Karpas-422 (cell line): ENCODE measurements around the gene SLC13A5. TPM values are rescaled to one million over a fixed set of nuclear protein-coding genes. Genes with fewer than 3 reads are reported as not detected.

Source experiments
- DNase-seq: peaks from one replicate; pipeline ENCODE4 v3.0.0-alpha.2; 2015
- H2AFZ ChIP-seq: fragments of 200-600 bp; sonication (generic); 2 replicates; pipeline ENCODE4 v1.6.1; 2014; ENCODE audit warnings: antibody characterized with exemption, low read length, mixed read lengths
- H3K27ac ChIP-seq: fragments of 200-600 bp; sonication (generic); 2 replicates; pipeline ENCODE4 v1.5.1; 2014; ENCODE audit warnings: mild to moderate bottlenecking, low read length, moderate library complexity
- H3K27me3 ChIP-seq: fragments of 200-600 bp; sonication (generic); 2 replicates; pipeline ENCODE4 v1.6.1; 2014; ENCODE audit warnings: low read length, mixed read lengths
- H3K36me3 ChIP-seq: fragments of 200-600 bp; sonication (generic); 2 replicates; pipeline ENCODE4 v1.6.1; 2014; ENCODE audit warnings: low read length, mixed read lengths; ENCODE audit not compliant: insufficient read depth
- H3K4me1 ChIP-seq: fragments of 200-600 bp; sonication (generic); 2 replicates; pipeline ENCODE4 v1.6.1; 2014; ENCODE audit warnings: mild to moderate bottlenecking, low read length, mixed read lengths
- H3K4me2 ChIP-seq: fragments of 200-600 bp; sonication (generic); 2 replicates; pipeline ENCODE4 v1.6.1; 2014; ENCODE audit warnings: low read length, low read depth, mild to moderate bottlenecking; ENCODE audit not compliant: poor library complexity, severe bottlenecking
- H3K4me3 ChIP-seq: fragments of 200-600 bp; sonication (generic); 2 replicates; pipeline ENCODE4 v1.5.1; 2014; ENCODE audit warnings: mild to moderate bottlenecking, antibody characterized with exemption, low read length, mixed read lengths
- H3K79me2 ChIP-seq: fragments of 200-600 bp; sonication (generic); 2 replicates; pipeline ENCODE4 v1.6.1; 2014; ENCODE audit warnings: mild to moderate bottlenecking, low read length, mixed read lengths
- H3K9ac ChIP-seq: fragments of 200-600 bp; sonication (generic); 2 replicates; pipeline ENCODE4 v1.6.0; 2014; ENCODE audit warnings: low read length
- H3K9me2 ChIP-seq: fragments of 200-600 bp; sonication (generic), shearing (Covaris generic); replicated peaks from 2 replicates; pipeline ENCODE4 v1.6.0; 2014; ENCODE audit warnings: mild to moderate bottlenecking, low read length, moderate library complexity; ENCODE audit not compliant: insufficient read depth
- H3K9me3 ChIP-seq: fragments of 300-700, 200-600 bp; sonication (generic); 2 replicates; pipeline ENCODE4 v1.6.1; 2014; ENCODE audit warnings: low read length, mixed read lengths
- H4K20me1 ChIP-seq: fragments of 200-600 bp; sonication (generic); 2 replicates; pipeline ENCODE4 v1.6.1; 2014; ENCODE audit warnings: mild to moderate bottlenecking, antibody characterized with exemption, low read length, low read depth; ENCODE audit not compliant: insufficient read depth
- total RNA-seq: library from RNA; depleted of rRNA; stranded (reverse); fragments of >200 nt; shearing (Covaris generic); gene quantifications from 2 replicates; pipeline ENCODE4 v1.2.3, GENCODE V29; 2014; ENCODE audit warnings: low replicate concordance

SLC13A5 gene
- total RNA-seq, 1 experiment from 2014 or later: not detected

DNA sequence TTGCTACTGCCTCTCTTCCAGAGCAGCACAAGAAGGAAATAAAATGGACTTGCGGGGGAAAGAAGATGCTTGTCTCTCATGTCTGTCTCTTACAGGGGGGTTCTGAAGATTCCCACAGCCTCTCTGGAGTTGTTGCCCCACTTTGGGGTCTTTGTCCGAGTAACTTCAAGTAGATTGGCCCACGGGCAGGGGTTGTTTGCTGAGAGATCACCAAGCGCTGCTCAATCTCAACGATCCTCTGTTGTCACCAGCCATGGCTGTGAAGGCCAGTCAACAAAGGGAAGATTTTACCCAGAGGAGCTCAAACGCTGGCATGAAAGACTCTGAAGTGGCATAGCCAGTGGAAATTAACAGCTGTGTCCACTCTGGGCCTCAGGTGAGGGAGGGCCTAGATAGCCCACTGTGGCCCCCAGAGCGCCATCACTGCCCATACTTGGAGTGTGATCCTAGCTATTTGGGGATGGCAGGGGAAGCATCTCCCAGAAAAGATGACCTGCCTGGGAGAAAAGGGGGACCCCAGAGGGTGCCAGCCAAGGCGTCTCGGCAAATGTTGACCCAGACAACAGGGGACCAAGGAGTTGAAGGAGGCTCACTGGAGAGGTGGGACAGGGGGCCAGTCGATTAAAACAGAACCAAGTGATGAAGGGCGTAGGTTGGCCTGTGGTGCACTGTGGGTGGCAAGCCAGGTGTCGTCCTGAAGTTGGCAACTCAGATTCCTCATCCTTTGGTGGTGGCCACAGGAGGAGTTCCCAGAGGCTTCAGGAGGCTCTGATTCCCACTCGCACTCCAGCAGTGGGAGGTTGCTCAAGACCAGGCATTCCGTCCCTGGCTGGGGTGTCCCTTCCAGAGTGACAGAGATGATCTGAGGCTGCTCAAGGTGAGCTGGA, 28.0 kb downstream of the SLC13A5 start:
- H3K4me3 ChIP-seq: no peak overlapping the region
- H3K27me3 ChIP-seq: no peaks in the 10 kb centered on the region
- no peaks in the 10 kb centered on the region for H3K36me3 ChIP-seq
- no peak overlapping the region for H3K4me2 ChIP-seq
- no peaks in the 10 kb centered on the region for H3K4me1 ChIP-seq
- no peaks in the 10 kb centered on the region for H3K9me3 ChIP-seq
- DNase-seq: no peak
- no peak overlapping the region for H3K9ac ChIP-seq
- no peak overlapping the region for H2AFZ ChIP-seq
- no peak overlapping the region for H3K27ac ChIP-seq
- no peaks in the 10 kb centered on the region for H3K79me2 ChIP-seq
- no peaks in the 10 kb centered on the region for H4K20me1 ChIP-seq
- no peaks in the 10 kb centered on the region for H3K9me2 ChIP-seq

DNA sequence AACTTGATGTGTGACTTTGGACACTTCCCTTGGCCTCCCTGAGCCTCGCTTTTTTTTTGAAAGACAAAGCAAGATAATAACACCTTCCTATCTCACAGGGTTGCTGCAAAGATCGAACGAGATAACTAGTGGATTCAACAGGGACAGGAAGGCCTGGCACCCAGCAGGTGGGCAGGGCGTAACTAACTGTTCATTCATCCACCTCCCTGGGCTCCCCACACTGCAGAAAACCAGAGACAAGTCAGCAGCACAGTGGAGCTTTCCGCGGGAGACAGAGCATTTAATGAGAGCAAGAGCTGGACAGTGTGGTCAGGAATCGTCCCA, 28.7 kb downstream of the SLC13A5 start:
- no peak for DNase-seq
- Histone ChIP-seq H3K79me2 (no peaks in the 10 kb centered on the region), H3K36me3 (no peaks in the 10 kb centered on the region), H4K20me1 (no peaks in the 10 kb centered on the region), H3K4me1 (no peaks in the 10 kb centered on the region), H3K9me3 (no peaks in the 10 kb centered on the region), H3K9ac (no peak overlapping the region), H3K4me2 (no peak overlapping the region), H3K4me3 (no peak overlapping the region), H3K9me2 (no peaks in the 10 kb centered on the region), H3K27ac (no peak overlapping the region), H2AFZ (no peak overlapping the region), H3K27me3 (no peaks in the 10 kb centered on the region)

DNA sequence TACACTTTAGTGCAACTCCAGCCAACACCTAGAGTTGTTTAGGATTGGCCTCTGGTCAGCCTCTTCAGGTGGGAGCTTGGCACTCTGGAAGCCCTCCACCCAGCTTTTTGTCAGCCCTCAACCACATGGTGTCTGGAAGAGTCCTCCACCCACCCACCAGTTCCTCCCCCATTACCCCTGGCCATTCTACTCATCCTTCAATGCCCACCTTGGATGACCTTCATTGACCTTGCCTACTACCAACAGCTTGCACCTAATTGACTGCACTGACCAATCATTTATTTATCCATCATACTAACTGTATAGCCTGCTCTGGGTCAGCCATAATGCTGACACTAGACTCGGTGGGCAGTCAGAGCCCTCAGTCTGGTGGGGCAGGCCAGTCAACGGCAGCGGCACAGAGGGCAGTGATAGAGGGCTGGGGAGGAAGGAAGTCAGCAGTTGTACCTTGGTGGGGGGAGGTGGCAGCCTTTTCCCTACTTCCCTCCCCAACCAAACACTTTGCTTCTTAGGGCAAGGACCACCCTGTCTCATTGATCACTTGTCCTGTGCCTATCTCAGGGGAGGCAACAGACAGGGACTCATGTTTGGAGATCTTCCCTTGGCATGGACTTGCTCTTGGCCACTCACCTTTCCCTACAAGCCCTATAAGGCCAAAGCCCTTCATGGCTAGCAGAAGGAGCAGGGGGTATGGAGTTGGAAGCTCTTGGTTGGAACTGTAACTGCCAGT, 29.3 kb downstream of the SLC13A5 start:
- Histone ChIP-seq H4K20me1 (no peaks in the 10 kb centered on the region), H3K9ac (no peak overlapping the region), H3K27me3 (no peaks in the 10 kb centered on the region), H3K27ac (no peak overlapping the region), H3K4me1 (no peaks in the 10 kb centered on the region), H3K79me2 (no peaks in the 10 kb centered on the region), H3K4me3 (no peak overlapping the region), H2AFZ (no peak overlapping the region), H3K9me3 (no peaks in the 10 kb centered on the region), H3K36me3 (no peaks in the 10 kb centered on the region), H3K4me2 (no peak overlapping the region), H3K9me2 (no peaks in the 10 kb centered on the region)
- no peak for DNase-seq

DNA sequence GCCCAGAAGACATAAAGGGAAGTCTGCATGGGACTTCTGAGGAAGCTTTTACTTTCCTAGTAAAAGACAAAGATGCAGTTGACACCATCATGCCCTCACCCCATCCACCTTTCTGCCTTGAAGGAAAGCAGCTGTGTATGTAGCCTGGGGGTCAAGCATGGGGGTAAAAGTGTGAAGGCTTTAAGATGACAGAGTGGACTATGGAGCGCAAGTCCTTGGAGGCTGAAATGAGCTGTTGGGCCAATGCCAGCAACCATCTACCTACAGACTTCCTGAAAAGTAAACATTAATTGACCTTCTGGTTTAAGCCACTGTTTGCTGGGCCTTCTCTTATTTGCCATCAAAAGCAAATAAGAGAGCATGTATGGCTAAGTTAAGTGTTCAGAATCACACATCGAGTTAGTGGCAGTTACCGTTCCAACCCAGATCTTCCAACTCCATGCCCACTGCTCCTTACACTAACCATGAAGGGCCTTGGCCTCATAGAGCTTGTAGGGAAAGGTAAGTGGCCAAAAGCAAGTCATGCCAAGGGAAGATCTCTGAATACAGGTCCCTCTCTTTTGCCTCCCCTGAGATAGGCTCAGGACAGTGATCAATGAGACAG, 30.0 kb downstream of the SLC13A5 start:
- Histone ChIP-seq H3K9me3 (no peaks in the 10 kb centered on the region), H3K4me3 (no peak overlapping the region), H3K9me2 (no peaks in the 10 kb centered on the region), H3K4me2 (no peak overlapping the region), H2AFZ (no peak overlapping the region), H3K36me3 (no peaks in the 10 kb centered on the region), H3K27me3 (no peaks in the 10 kb centered on the region), H3K27ac (no peak overlapping the region), H3K79me2 (no peaks in the 10 kb centered on the region), H3K4me1 (no peaks in the 10 kb centered on the region), H3K9ac (no peak overlapping the region), H4K20me1 (no peaks in the 10 kb centered on the region)
- no peak for DNase-seq

DNA sequence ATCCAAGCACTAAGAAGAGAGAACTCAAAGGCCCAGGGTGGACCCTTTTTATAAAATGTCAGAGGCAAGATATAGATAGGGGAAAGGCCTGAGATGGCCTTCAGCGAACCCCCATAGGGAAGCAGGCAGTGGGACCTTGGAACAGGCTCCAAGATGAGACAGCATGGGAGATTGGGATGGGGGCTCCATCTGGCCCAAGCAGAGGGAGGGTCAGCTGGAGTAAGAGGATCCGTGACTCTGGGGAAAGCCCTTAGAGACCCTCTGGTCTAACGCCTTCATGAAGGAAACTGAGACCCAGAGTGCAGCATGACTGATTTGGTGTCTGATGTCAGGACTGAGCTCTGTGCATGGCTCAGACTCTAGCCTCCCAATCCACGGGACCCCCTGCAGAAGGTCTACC, 30.8 kb downstream of the SLC13A5 start:
- H3K36me3 ChIP-seq: no peaks in the 10 kb centered on the region
- H4K20me1 ChIP-seq: no peaks in the 10 kb centered on the region
- no peak overlapping the region for H3K4me3 ChIP-seq
- H3K4me2 ChIP-seq: no peak overlapping the region
- no peaks in the 10 kb centered on the region for H3K27me3 ChIP-seq
- H2AFZ ChIP-seq: no peak overlapping the region
- H3K79me2 ChIP-seq: no peaks in the 10 kb centered on the region
- H3K4me1 ChIP-seq: no peaks in the 10 kb centered on the region; the same call in 1 of the 2 replicates
- no peak for DNase-seq
- H3K9me2 ChIP-seq: no peaks in the 10 kb centered on the region
- no peaks in the 10 kb centered on the region for H3K9me3 ChIP-seq
- H3K27ac ChIP-seq: no peak overlapping the region
- H3K9ac ChIP-seq: no peak overlapping the region

DNA sequence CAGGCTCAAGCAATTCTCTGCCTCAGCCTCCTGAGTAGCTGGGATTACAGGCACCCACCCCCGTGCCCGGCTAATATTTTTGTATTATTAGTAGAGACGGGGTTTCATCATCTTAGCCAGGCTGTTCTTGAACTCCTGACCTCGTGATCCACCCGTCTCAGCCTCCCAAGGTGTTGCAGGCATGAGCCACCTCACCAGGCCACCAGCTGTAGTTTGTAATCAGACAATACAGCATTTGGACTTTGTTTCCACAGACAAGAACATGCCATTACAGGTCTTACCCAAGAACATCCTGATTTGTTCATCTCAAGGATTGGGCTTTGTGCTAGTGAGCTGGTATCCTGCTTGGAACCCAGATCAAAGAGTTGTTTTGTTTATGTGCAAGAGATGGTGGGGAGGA, 31.5 kb downstream of the SLC13A5 start:
- peaks cover 3% of the 10 kb centered on the region; the same call in 1 of the 2 replicates for H4K20me1 ChIP-seq
- no peaks in the 10 kb centered on the region for H3K36me3 ChIP-seq
- H3K9ac ChIP-seq: no peak overlapping the region
- no peak overlapping the region for H3K4me2 ChIP-seq
- no peaks in the 10 kb centered on the region for H3K27me3 ChIP-seq
- no peaks in the 10 kb centered on the region for H3K9me2 ChIP-seq
- no peak overlapping the region for H2AFZ ChIP-seq
- no peak overlapping the region for H3K27ac ChIP-seq
- H3K4me1 ChIP-seq: peaks cover 4% of the 10 kb centered on the region; the same call in 1 of the 2 replicates
- H3K79me2 ChIP-seq: no peaks in the 10 kb centered on the region
- H3K9me3 ChIP-seq: no peaks in the 10 kb centered on the region
- no peak overlapping the region for H3K4me3 ChIP-seq
- no peak for DNase-seq

DNA sequence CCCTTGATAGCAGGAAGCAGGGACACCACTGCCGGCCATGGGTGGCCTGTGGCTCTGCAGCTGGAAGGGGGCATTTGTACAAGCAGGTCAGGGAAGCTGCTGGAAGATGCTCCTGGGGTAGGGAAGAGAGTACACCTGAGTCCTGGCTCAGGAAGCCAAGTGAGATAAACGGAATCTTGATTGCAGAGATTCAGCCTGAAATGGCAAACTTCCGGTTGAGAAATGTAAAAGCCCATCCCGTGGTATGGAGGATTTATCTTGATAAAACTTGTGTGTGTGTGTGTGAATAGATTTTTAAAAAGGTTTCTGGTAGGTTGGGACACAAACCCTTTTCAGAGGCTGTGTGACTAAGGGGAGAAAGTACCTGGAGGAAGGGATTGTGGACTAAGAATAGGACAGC, 32.0 kb downstream of the SLC13A5 start:
- Histone ChIP-seq H3K9me2 (no peaks in the 10 kb centered on the region), H3K79me2 (no peaks in the 10 kb centered on the region), H4K20me1 (peaks cover 7% of the 10 kb centered on the region; the same call in 1 of the 2 replicates), H3K27ac (no peak overlapping the region), H3K9ac (no peak overlapping the region), H3K36me3 (no peaks in the 10 kb centered on the region), H3K9me3 (no peaks in the 10 kb centered on the region), H3K4me2 (no peak overlapping the region), H3K27me3 (no peaks in the 10 kb centered on the region), H2AFZ (no peak overlapping the region), H3K4me1 (peaks cover 4% of the 10 kb centered on the region; the same call in 1 of the 2 replicates), H3K4me3 (no peak overlapping the region)
- no peak for DNase-seq

DNA sequence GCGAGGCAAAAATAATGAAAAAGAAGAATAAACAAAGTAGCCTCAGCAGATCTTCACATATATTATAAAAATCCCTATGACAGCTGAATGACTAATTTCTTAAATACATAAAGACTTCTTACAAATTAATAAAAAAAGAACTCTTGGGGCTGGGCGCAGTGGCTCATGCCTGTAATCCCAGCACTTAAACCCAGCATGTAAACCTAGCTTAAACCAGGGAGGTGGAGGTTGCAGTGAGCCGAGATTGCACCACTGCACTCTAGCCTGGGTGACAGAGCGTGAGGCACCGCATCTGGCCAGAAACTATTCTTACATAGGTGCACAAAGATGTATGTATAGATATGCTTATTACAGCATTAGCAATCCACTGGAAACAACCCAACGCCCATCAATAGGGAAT, 33.9 kb downstream of the SLC13A5 start:
- Histone ChIP-seq H3K4me3 (no peak overlapping the region), H3K9me3 (no peaks in the 10 kb centered on the region), H3K79me2 (no peaks in the 10 kb centered on the region), H3K4me2 (no peak overlapping the region), H3K4me1 (peaks cover 4% of the 10 kb centered on the region; the same call in 1 of the 2 replicates), H3K27me3 (no peaks in the 10 kb centered on the region), H4K20me1 (peaks cover 14% of the 10 kb centered on the region; the same call in 1 of the 2 replicates), H3K27ac (no peak overlapping the region), H3K9ac (no peak overlapping the region), H3K36me3 (no peaks in the 10 kb centered on the region), H3K9me2 (no peaks in the 10 kb centered on the region), H2AFZ (no peak overlapping the region)
- no peak for DNase-seq
